Epithelial cell of proximal tubule (primary cell): ENCODE measurements around the gene MMP24OS. TPM values are rescaled to one million over a fixed set of nuclear protein-coding genes. Genes with fewer than 3 reads are reported as not detected.

Experiments used
- DNase-seq: peaks from one replicate; pipeline ENCODE4 v3.0.0-alpha.2; 2011; ENCODE audit warnings: low read depth
- H3K4me3 ChIP-seq: 2 replicates; pipeline ENCODE4 v1.5.1; 2011; ENCODE audit warnings: low read depth, mild to moderate bottlenecking, low read length
- total RNA-seq: library from RNA; depleted of rRNA; stranded (reverse); fragments of >200 nt; gene quantifications from 2 replicates; pipeline ENCODE4 v1.2.3, GENCODE V29; 2015
- TF ChIP-seq, protein P1 (sequence below): conservative IDR thresholded peaks from 2 replicates; pipeline ENCODE4 v1.5.1; 2012; ENCODE audit warnings: low read depth, mild to moderate bottlenecking, low read length

MMP24OS gene
- total RNA-seq, 1 donor from 2014 or later, result 32.3 TPM

DNA sequence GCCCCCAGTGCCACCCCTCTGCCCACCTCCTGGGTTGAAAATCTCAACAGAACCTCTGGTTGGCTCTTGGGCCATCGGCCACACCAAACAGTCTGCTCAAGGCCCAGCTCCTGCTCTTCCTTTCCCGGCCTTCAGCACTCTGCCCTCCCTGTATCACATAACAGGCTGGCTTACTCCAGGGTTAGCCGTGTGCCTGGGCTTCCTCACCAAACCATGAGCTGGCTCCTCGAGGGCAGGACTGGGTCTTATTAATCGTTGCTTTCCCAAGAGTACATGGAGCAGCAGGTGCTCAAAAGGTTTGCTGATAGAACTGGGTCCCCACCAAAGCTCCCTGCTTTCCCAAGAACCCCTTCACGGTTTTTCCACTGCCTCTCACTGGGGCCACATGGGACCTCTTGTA, 27.0 kb upstream of the MMP24OS start:
- DNase-seq, result no peak
- H3K4me3 ChIP-seq, result no peak overlapping the region
- TF ChIP-seq, protein P1, sequence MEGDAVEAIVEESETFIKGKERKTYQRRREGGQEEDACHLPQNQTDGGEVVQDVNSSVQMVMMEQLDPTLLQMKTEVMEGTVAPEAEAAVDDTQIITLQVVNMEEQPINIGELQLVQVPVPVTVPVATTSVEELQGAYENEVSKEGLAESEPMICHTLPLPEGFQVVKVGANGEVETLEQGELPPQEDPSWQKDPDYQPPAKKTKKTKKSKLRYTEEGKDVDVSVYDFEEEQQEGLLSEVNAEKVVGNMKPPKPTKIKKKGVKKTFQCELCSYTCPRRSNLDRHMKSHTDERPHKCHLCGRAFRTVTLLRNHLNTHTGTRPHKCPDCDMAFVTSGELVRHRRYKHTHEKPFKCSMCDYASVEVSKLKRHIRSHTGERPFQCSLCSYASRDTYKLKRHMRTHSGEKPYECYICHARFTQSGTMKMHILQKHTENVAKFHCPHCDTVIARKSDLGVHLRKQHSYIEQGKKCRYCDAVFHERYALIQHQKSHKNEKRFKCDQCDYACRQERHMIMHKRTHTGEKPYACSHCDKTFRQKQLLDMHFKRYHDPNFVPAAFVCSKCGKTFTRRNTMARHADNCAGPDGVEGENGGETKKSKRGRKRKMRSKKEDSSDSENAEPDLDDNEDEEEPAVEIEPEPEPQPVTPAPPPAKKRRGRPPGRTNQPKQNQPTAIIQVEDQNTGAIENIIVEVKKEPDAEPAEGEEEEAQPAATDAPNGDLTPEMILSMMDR, result no peak

DNA sequence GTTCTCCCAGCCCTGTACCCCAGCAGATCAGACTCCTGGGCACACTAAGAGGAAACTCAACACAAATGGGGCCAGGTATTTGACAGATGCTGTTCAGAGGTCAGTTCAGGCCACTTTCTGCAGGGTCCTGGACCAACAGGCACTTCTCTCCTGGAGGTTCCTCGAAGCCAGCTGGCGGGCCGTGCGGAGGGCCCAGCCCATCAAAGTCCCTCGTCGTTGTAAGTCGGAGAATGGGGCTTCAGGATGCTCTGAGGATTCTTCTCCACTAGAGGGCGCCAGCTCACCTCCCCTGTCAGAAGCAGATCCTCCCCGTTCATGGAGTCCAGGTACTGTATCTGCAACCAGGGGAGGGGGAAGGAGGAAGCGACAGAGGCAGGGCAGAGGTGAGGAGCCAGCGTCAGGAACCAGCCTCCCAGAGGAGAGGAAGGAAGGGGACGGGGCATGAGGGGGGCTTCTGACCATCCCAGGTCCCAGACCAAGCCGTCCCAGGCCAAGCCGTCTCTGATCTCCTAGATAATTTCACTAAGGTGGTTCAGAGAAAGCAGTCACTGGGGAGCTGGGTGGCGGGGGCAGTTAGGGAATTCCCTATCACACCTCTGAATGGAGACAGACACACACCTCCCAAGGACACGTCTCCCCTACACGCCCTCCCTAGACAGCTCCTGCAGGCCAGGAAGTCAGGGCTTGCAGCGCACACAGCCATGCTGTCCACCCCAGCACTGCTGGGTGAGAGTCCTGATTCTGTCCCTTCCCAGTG, 26.0 kb upstream of the MMP24OS start:
- TF ChIP-seq, protein P1, result peak; percentile 97
- H3K4me3 ChIP-seq, result no peak overlapping the region
- DNase-seq, result no peak

DNA sequence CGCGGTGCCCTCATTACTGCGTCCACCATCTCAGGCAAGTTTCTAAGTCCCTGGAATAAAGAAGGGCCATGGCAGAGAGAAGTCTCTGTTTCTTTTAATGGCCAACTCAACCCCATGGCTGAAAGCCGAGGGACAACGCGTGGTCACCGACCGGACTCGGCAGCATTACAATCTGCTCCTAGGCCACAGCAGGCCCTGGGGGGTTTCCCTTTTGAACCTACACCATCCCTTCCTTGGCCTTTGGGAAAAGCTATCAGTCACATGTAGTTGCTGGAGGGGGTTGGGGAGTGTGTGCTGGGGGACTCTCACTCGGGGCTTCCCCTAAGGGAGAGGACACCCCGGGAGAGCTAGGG, 25.4 kb upstream of the MMP24OS start:
- H3K4me3 ChIP-seq, result no peak overlapping the region
- DNase-seq, result no peak
- TF ChIP-seq, protein P1, result no peak

DNA sequence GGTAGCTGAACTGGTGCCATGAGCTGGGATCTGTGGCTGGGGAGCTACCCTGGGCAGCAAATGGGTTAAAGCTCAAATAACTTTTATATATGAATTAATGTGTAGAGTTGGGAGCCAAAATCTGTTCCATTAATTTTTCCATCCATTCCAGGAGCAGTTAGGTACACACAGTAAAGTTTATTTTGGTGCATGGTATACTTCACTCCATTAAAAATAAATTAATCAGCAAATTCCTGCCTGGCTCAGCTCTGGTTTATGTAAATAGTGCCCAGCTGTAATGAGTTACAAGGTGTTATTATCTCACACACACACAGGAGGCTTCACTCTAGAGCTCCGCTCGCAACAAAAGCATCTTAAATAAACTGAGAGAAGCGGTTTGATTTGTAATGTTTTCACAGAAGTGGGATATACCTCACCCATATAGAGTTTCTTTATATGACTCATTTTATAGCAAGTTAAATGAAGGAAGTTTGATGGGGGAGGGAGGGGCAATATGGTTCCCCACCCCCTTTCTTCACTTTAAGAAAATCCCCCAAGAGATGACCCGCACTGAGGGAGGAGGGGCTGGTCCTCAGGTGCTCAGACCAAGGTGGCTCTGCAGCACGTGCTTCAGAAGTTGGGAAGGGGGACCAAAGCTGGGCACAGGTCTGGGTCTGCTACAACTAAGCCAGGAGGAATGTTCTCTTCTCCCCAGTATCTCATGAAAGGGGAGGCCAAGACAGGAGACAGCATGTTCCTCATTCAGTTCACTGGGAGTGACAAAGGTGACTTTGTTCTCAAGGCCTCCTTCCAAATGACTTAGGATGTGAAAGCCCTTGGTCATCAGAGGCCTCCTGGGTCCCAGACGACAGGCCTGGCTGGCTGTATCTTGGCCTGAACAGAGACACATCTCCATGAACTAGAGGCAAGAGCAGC, 24.8 kb upstream of the MMP24OS start:
- TF ChIP-seq, protein P1, result no peak
- no peak for DNase-seq
- H3K4me3 ChIP-seq, result no peak overlapping the region

DNA sequence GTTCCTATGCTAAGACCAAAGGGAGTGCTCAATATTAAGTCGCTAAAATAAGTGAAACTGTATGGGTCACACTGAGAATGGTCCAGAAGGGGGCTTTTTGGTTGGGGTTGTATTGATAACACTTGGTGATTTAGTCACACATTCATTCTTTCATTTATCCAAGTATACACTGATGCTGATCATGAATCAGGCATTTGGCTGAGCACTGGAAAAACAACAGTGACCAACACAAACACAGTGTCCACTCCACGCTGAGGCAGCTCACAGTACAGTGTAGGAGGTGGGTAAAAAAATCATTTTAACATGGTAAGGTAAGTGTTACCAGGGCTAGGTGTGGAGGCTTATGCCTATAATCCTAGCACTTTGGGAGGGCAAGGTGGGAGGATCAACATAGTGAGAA, 23.5 kb upstream of the MMP24OS start:
- TF ChIP-seq, protein P1, result no peak
- H3K4me3 ChIP-seq, result no peak overlapping the region

DNA sequence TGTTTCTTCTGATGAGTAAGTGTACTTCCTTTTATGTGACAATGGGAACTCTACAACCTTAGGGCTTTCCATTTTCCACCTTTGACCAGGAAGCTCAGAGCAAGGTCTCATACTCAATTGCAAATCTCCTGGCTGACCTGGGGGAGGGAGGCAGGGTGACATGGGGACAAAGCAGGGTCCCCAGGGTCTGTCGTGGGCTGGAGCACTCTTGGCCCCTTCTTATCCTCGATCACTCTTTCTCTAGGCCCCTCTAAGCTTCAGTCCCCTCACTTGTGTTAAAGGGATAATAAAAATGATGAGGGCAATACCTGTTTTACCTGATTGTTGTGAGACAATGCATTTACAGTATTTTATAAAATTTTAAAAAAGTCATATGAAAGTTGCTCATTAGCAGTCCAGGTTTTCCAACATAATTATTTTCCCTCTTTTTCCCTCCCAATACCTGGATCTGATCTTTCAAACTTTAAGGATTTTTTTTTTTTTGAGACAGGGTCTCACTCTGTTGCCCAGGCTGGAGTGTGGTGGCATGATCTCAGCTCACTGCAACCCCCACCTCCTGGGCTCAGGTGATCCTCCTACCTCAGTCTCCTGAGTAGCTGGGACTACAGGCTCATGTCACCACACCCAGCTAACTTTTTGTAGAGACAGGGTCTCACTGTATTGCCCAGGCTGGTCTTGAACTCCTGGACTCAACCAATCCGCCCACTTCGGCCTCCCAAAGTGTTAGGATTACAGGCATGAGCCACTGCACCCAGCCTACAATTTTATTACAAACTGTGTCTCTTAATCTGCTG, 22.7 kb upstream of the MMP24OS start:
- DNase-seq, result no peak
- H3K4me3 ChIP-seq, result no peak overlapping the region
- TF ChIP-seq, protein P1, result no peak

More for the DNA sequence above, 23.5 kb upstream of the MMP24OS start:
- DNase-seq, result no peak
